T-helper 1 cell treated with Interleukin-12 subunit alpha and Interleukin-12 subunit beta and Interleukin-4 antibody, amounts not matched to agents 30 μg/mL and 1 μg/mL, for 36 hours (primary cell): ENCODE data around the gene HERC4.
"Not testable (repeated sequence)": the region's sequence is repeated elsewhere in the genome, so short reads cannot be mapped to it uniquely, and the experiment has no call there.

Experiments
- H3K27ac Mint-ChIP-seq: one replicate; pipeline ENCODE4 v1.8.0; 2021; ENCODE audit warnings: mild to moderate bottlenecking, mixed read lengths
- H3K27me3 Mint-ChIP-seq: one replicate; pipeline ENCODE4 v1.8.0; 2021; ENCODE audit warnings: low read depth, mixed read lengths
- H3K36me3 Mint-ChIP-seq: one replicate; pipeline ENCODE4 v1.8.0; 2021; ENCODE audit warnings: low read depth, mixed read lengths
- H3K4me1 Mint-ChIP-seq: one replicate; pipeline ENCODE4 v1.8.0; 2021; ENCODE audit warnings: low read depth, mixed read lengths
- H3K4me3 Mint-ChIP-seq: one replicate; pipeline ENCODE4 v1.8.0; 2021; ENCODE audit warnings: mild to moderate bottlenecking, moderate library complexity, mixed read lengths
- H3K9me3 Mint-ChIP-seq: one replicate; pipeline ENCODE4 v1.8.0; 2021; ENCODE audit warnings: mixed read lengths

HERC4 gene

GRCh38 chr10:67883710-67884312 is 191.3 kb downstream of the HERC4 start:
- Mint-ChIP-seq H3K27me3 (peaks cover 3% of the 10 kb centered on the region), H3K27ac (peak overlapping the region; percentile 99), H3K4me1 (peaks cover 19% of the 10 kb centered on the region), H3K4me3 (peak overlapping the region; percentile 95), H3K9me3 (no peaks in the 10 kb centered on the region), H3K36me3 (peaks cover 20% of the 10 kb centered on the region)

DNA sequence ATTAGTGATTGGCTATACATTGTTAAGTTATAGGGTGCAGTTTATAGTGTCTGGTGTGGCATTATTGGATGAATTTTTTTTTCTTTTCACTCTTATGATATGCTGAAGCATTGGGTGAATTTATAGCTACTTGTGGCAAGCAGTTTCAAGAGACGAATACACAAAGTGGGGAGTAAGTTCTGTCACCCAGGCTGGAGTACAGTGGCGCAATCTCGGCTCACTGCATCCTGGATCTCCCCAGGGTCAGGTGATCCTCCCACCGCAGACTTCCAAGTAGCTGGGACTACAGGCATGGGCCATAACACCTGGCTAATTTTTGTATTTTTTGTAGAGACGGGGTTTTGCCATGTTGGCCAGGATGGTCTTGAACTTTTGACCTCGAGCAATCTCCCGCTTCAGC is 196.9 kb downstream of the HERC4 start:
- no peak overlapping the region for H3K4me3 Mint-ChIP-seq
- H3K4me1 Mint-ChIP-seq, result peaks cover 3% of the 10 kb centered on the region
- H3K9me3 Mint-ChIP-seq, result no peaks in the 10 kb centered on the region
- no peaks in the 10 kb centered on the region for H3K36me3 Mint-ChIP-seq
- no peak overlapping the region for H3K27ac Mint-ChIP-seq
- no peaks in the 10 kb centered on the region for H3K27me3 Mint-ChIP-seq

DNA sequence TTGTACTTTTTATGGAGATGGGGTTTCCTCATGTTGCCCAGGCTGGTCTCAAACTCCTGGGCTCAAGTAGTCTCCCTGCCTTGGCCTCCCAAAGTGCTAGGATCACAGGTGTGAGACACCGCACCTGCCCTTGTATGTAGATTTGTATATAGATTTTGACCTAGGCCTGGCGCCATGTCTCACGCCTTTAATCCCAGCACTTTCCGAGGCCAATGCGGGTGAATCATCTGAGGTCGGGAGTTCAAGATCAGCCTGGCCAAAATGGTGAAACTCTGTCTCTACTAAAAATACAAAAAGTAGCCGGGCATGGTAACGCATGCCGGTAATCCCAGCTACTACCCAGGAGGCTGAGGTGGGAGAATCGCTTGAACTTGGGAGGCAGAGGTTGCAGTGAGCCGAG is 197.7 kb downstream of the HERC4 start:
- not testable (repeated sequence) for H3K36me3 Mint-ChIP-seq, H3K9me3 Mint-ChIP-seq, H3K27ac Mint-ChIP-seq, H3K27me3 Mint-ChIP-seq, H3K4me3 Mint-ChIP-seq, H3K4me1 Mint-ChIP-seq

- H3K36me3 Mint-ChIP-seq, result no peaks in the 10 kb centered on the region
- no peak overlapping the region for H3K4me3 Mint-ChIP-seq
- no peaks in the 10 kb centered on the region for H3K27me3 Mint-ChIP-seq
- H3K4me1 Mint-ChIP-seq, result no peaks in the 10 kb centered on the region
- no peak overlapping the region for H3K27ac Mint-ChIP-seq
- H3K9me3 Mint-ChIP-seq, result no peaks in the 10 kb centered on the region
Observed at GRCh38 chr10:67875340-67876238, 199.5 kb downstream of the HERC4 start.
